HG02678 (cell line): ENCODE results near the gene NGFR.

ENCODE experiments used
- ATAC-seq: cut with Tn5 transposase; IDR thresholded peaks from one replicate; pipeline ENCODE4 v1.9.1; 2021; ENCODE audit warnings: mild to moderate bottlenecking, moderate library complexity; ENCODE audit not compliant: unreplicated experiment

Gene NGFR, protein sequence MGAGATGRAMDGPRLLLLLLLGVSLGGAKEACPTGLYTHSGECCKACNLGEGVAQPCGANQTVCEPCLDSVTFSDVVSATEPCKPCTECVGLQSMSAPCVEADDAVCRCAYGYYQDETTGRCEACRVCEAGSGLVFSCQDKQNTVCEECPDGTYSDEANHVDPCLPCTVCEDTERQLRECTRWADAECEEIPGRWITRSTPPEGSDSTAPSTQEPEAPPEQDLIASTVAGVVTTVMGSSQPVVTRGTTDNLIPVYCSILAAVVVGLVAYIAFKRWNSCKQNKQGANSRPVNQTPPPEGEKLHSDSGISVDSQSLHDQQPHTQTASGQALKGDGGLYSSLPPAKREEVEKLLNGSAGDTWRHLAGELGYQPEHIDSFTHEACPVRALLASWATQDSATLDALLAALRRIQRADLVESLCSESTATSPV

DNA sequence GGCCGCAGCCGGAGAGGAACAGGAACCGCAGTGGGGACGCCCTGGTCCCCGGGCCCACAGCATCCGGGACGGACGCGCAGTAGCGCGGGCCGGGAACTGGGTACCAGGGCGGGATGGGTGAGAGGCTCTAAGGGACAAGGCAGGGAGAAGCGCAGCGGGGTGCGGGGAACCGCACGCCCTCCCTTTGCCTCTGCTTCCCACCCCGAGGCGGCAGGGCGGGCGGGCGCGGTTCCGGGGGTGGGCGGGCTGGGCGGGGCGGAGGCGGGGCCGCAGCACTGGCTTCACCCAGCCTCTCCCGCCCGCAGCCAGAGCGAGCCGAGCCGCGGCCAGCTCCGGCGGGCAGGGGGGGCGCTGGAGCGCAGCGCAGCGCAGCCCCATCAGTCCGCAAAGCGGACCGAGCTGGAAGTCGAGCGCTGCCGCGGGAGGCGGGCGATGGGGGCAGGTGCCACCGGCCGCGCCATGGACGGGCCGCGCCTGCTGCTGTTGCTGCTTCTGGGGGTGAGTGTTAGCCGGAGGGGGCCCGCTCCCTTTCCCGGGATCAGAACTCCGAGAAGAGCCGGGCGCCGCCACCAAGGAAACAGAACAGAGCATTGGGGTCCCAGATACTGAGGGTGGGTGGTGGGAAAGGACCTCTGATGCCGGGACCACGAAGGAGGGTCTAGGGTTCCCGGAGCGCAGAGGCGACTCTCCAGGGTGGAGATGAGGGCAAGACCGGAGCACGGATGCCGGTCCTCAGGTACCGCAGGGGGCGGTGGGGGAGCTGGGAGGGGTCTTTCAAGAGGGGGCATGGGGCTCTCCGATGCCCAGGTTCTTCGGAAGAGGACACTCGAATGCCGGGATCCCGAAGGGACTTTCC, at the start of gene NGFR:
TSS of gene NGFR (plus strand) at position 308 of the 856 bp plus-strand sequence. CDS start at position 433, 125 bp downstream.
- no peak for ATAC-seq

DNA sequence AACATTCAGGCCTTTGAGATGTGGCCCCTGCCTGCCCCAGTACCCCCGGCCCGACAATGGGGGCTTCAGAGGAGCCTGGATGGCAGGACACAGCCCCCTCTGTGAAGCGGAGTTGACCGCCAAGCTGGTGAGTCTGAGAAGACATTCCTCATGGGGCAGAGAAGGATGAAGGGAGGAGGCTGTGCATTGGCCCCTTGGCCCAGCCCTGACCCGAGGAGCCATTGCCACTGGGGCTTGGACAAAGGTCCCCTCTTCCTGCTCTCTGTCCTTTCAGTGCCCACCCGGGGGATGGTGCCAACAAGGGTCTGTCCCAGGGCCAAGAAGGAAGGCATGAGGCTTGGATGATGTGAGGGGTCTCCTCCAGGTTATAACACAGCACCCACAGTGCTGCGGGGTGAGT, 49.5 kb upstream of the NGFR start:
- ATAC-seq = no peak

DNA sequence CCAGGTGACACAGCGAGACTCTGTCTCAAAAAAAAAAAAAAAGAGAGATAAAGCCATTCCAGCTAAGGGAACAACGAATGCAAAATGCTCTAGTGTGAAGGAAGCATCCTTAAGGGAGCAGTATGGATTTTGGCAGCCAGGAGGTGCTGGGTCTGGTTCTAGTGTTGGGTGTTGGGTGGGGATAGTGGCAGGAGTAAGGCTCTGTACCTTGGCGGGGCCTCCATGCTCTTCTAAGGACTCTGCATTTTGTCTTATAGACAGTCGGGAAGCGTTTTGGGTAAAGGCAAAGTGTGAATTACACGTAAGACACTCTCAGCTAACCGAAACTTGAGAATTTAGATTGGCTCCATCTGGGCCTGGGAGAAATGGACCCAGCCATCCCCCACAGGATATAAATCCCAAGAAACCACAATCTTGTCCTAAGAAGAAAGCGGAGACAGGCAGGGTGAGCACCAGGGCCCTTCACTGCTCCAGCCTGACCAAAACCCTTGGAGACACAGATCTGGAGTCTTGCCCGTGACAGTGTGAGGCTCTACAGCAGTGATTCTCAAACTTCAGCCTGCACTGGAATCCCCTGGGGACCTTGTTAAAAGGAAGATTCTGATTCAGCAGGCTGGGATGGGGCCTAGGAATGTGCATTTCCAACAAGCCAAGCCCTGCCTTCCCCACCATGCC, 47.3 kb upstream of the NGFR start:
- no peak for ATAC-seq

DNA sequence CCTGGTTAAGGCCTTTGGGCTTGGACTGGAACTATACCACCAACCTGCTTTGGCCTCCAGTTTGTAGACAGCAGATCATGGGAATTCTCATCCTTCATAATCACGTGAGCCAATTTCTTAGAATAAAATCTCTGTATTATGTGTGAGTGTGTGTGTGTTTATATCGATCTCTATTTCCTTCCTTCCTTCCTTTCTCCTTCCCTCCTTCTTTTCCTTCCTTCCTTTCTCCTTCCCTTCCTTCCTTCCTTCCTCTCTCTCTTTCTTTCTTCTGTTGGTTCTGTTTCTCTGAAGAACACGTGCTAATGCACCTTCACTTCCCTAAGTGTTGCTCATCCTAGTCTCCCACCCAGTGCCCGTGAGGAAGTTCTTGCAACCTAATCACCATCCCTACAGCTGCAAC, 44.9 kb upstream of the NGFR start:
- ATAC-seq = no peak

DNA sequence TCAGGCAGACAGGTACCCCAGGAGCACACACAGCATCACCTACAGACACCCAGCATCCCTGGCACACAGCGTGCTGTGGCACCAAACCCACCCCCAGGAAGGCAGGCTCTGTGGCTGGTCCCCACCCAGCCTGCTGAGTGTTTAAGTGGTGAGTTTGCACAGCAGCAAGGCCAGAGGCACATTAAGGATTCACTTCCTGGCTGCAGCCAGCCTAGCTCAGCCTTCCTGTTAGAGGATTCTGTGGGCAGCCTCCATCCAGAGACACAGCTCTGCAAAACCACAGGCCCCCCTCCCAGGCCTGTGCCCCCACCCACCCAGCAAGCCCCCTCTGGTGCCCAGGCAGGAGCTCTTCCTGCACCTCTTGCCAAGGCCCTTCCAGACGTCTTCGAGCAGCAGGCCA, 44.4 kb upstream of the NGFR start:
- no peak for ATAC-seq

DNA sequence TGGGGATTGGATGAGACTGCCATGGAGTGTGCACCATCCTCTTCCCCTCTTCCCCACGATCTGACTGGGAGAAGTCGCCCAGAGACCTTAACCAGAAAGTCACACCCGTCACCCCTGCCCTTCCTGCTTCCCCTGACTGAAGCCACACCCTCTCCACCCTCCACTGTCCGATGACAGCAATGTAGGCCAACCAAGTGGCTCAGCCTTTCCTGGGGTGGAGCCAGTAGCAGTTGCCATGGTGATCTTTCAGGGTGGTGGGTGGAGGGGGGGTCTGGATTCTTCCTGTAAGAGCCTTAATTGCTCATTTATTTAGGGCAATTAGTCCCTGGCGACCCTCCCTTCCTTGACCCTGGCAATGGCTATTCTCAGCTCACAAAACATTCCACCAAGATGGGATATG, 42.9 kb upstream of the NGFR start:
- ATAC-seq = no peak

DNA sequence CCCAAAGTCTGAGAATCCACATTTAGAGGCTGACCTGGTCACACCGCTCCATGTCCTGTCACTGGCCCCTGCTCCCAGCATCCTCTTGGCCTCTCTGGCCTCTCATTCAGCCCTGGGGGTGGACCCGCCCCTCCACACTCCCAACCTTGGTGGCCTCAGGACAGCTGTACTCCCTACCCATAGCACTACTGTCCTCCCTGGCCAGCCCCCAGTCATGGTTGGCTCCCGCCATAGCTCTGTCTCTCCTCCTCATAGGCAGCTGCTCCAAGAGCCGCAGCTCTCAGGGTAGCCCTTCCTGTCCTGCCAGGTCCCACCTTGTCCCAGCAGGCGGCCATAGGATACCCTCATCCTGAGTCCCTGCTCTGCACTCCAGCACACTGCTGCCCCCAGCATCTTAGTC, 42.4 kb upstream of the NGFR start:
- ATAC-seq = no peak

DNA sequence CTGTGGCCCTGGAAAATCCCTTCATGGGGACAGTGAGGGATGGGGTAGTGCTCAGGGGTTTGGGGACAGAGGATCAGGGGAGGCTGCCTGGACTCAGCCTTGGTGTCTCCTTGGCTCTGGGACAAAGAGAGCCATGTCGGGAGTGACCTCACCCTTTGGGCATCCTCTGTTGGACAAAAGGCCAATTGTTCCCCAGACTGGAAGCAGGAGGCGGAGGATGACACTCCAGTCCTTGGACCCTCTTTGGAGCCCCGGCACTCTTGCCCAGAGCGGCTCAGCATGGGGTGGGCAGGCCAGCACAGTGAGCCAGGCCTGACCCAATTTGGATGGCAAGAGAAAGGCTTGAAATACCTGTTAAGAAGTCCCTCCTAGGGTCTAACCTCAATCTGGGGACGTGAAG, 41.0 kb upstream of the NGFR start:
- no peak for ATAC-seq

DNA sequence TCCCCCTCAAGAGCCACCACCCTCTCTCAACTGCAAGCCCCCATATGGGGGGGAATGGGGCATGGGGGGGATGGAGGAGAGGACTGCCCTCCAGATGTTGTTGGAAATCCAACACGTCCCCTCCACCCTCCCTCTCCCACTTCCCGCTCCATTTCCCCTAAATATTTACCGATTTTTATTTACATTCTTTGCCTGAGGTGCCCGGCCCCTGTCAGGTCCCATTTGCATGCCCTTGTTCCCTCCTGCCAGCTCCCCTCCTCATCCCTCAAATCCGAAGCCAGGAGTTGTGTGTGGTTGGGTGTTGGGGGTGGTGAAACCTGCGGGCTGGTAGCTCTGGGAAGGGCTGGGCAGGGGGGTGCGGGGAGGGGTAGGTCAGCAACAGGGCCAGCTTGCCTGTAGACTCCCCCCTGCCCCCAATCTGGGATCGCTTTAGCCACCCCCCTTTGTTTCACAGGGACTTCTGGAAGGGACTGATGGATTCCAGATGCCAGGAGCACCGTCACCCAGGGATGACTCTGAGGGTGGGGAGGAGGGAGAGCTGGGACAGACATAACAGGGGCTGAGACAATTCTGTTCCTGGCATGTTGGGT, 39.7 kb upstream of the NGFR start:
- no peak for ATAC-seq

DNA sequence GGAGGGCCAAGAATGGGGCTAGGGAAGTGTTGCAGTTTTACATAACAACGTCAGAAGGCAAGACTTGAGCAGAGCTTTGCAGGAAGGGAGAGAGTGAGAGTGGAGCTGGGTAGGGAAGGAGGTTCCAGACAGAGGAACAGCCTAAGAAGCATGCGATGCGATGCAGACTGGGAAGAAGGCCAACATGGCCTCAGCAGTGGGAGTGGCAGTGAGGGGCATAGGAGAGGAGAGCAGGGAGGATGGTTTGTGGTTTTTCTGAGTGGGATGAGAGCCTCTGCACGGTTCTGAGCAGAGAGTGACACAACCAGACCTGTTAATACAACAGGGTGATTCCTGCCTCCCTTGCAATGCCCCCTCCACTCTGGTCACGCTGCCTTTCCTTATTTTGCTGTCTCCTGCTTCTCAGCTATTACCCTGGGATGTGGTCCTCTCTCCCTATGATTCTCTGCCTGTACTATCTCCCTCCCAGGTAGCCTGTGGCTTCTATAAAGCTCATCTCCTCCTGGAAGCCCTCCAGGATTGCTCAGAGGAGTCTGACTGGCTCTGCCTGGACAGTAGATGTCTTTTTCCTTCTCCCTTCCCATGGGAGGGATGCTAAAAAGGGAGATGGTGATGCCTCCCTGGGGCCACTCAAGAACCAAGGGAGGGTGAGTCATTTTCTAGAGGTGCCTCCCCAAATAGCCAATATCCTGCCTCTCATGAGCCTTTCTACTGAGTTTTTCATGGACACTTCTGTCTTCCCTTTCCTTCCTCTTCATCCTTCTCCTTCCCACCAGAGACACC, 38.7 kb upstream of the NGFR start:
- no peak for ATAC-seq

DNA sequence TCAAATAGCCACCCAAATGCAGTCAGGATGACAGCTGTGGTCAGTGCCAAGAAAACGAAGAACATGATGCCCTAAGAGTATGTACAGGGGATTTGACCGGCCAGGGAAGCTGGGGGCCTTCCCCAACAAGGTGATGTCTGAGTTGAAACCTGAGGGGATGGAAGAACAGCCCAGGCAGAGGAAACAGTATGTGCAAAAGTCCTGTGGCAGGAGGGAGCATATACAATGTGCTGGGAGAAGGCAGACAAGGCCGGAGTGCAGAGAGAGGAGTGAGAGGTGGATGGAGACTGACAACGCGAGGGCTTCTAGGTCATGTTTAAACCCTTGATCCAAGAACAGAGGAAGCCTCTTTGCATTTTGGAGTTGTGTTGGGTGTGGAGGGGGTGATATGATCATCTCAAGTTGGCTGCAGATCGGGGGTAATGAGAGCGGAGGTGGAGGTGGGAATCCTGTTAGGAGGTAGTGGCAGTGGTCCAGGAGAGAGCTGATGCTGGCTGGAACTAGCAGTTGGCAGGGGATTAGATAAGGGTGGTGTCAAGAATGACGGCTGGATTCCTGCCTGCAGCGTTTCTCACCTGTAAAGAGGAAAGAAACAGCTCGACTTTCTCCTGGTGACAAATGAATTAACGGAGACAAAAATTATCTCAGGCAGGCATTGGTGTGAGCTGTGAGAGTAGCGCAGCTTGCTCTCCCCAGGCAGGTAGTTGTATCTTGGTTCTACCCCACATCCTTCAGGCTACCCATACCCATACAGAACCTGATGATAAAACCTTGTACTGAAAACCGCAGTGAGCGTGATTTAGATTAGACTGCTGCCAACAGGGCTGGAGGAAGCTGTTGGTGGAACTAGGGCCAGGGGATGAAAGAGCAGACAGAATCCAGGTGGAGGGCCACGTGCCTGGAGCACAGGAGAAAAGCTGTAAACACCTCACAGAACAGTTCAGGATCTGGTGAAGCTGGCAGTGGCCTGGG, 37.2 kb upstream of the NGFR start:
- ATAC-seq = no peak

DNA sequence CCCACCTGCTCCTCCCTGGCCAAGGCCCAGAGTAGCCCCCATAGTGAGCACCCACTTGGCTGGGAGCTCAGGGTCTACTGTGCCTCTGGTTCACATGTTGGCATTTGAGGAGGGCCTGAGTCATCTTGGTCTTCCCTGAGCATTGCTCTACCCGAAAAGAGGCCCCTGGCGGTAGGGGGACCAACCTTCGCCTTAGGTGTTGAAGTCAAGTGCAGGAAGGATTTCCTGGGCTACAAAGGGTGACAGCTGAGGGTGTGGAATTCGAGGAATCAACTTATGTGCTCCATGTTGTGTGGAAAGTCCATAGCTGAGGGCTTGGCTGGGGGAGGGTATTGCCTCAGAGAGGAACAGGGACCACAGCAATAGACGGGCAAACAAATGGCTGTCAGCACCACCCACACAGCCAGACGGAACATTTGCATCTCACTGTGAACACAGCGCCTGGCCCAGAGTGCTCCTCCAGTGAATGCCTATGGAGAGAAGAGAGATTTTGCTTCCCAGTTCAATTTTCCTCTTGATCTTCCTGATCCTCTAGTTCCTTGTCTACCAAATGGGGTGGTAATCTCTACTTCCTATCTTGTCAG, 35.6 kb upstream of the NGFR start:
- ATAC-seq = no peak

DNA sequence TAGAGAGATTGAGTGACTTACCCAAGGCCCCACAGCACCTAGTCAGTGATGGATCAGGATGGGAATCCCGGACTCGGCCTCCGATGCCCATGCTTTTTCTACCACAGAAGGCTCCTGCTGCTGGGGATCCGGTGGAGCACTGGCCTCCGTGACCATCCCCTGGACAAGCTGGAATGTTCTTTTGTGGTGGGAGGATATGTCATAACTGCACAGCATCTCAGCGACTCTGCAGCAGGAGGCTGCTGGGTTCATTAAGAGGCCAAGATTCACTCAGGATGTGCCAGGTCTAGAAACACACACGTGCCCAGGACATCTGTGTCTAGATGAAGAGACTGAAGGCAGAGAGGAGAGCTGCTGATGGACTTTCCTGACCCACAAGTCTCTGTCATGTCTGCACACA, 34.7 kb upstream of the NGFR start:
- no peak for ATAC-seq

DNA sequence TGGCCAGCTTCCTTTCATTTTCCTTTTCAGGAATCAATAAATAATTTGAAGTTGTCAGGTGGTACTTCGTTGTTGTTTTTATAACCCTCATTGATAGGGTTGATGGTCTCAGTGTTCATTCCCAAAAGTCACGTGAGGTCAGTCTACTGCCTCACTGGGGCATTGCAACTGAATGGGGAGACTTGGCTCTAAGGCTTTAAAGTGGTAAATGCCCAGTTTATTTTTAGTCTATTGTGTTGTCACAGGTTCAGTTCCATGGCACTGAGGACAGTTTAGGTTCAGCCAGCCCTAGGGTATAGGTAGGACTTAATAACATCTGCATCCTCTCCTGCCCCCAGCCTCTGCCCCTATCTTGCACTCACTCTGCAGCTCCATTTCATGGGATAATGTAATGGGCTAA, 33.5 kb upstream of the NGFR start:
- no peak for ATAC-seq

DNA sequence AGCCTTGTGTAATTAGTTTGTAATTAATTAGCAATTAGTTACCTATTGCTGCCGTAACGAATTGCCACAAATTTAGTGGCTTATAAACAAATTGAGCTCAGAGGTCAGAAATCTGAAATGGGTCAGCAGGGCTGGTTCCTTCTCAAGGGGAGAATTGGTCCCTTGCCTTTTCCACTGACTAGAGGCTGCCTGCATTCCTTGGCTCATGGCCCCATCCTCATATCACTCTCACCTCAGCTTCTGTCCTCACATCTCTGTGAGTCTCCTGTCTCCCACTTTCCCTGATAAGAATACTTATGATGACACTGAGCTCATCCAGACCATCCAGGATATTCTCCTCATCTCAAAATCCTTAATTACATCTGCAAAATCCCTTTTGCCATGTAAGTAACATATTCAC, 31.0 kb upstream of the NGFR start:
- ATAC-seq = no peak

DNA sequence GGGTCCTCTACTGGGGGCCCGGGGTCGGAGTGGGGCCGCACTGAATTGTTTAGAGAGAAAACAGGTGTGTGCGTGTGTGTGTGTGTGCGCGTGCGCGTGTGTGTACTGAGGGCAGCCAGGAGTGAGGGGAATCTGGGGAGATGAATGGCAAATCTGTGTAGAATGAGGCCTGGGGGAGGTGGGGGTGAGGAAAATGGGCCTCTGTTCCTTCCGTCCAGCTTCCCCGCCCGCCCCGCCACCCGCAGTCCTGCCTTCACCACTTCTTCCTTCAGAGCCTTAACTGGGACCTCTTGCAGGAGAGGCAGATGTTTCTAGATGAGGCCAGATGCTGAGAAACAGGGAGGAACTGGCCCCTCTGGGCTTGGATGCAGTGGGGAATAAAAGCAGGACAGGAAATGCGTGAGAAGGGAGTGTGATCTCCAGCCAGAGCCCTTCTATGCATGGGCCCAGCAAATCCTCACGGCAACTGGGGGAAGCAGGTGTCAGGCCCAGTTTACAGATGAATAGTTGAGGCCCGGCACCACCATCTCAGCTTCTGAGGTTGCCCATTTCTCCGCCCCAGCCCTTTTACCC, 29.7 kb upstream of the NGFR start:
- no peak for ATAC-seq

DNA sequence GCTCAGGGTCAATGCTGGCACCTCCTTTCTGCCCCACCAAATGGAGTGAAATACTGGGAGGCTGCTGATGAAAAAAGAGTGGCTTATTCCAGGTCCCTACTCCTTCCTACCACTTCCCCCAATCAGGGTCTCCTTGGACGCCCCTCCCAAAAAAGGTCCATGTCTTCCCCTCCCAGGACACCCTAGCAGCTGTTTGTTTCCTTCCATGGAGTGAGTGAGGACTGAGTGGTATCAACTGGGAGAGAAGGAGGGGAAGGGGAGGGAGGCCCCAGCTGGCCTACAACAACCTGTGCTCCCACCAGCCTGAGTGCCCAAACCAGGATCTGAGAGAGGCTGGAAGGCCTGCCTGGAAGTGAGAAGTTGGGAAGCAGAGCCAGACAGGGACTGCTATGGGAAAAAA, 28.7 kb upstream of the NGFR start:
- ATAC-seq = no peak

DNA sequence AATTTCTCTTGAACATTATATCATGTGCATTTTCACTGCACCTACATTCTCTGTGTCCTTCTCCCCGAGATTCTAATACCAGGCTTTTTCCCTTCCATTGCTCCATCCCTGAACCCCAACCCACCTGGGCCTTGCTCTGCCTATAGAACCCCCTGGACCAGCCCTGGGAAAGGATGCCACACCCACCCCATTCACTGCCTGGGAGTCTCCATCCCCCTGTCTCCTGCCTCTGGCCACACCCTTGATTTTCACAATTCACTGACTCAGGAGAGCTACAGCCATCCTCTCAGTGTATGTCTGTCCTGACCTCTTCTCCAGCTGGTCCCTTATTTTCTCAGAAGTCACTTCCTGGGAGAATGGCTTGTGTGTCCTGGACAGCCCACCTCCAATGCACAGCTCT, 27.9 kb upstream of the NGFR start:
- ATAC-seq = no peak
